HG02571 (cell line): Measurements from ENCODE around the gene RGS9BP.
"Not testable (repeated sequence)": the region's sequence is repeated elsewhere in the genome, so short reads cannot be mapped to it uniquely, and the experiment has no call there.

Experiments used
- ATAC-seq: cut with Tn5 transposase; IDR thresholded peaks from one replicate; pipeline ENCODE4 v1.9.1; 2021; ENCODE audit warnings: mild to moderate bottlenecking, moderate library complexity; ENCODE audit not compliant: unreplicated experiment

The RGS9BP gene

DNA sequence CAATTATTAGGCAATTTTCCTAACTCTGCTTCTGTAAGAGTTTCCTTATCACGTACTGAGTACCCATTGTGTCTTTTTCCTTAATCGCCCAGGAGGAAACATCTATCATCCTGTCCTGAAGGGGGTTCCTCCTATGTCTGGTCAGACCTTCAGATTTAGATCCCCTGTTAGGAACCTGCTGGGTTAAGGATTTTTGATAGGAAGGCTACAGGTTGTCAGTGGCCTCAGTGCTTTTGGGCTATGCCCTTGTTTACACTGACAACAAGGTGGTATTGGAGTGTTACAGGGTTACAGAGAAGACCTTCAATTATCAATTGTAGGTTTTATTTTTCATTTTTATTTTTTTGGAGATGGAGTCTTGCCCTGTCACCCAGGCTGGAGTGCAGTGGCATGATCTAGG is 19.2 kb downstream of the RGS9BP start:
- ATAC-seq, result not testable (repeated sequence)

DNA sequence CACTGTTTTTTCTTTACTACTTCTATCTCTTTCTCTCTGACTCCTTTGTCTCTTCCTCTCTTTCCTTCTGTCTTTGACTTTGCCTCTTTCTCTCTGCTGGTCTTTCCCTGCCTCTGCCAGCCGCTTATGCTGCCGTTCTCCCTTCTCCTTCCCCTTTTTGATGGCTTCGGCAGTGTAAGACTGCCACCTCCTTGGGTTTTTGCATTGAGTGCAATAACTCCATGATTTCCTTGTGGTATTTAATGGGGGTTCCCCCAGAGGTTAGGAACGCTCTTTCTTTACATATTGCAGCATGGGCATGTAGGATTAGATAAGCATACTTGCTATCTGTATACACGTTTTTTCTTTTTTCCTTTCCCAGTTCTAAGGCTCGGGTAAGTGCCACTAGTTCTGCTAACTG is 19.9 kb downstream of the RGS9BP start:
- ATAC-seq, result not testable (repeated sequence)

- ATAC-seq, result not testable (repeated sequence)
Observed at GRCh38 chr19:32696771-32697170, 21.1 kb downstream of the RGS9BP start.

DNA sequence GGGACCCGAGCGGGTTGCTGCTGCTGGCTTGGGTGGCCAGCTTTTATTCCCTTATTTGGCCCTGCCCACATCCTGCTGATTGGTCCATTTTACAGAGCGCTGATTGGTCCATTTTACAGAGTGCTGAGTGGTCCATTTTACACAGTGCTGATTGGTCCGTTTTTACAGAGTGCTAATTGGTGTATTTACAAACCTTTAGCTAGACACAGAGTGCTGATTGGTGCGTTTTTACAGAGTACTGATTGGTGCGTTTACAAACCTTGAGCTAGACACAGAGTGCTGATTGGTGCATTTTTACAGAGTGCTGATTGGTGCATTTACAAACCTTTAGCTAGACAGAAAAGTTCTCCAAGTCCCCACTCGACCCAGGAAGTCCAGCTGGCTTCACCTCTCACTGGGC is 24.5 kb downstream of the RGS9BP start:
- ATAC-seq, result not testable (repeated sequence)

DNA sequence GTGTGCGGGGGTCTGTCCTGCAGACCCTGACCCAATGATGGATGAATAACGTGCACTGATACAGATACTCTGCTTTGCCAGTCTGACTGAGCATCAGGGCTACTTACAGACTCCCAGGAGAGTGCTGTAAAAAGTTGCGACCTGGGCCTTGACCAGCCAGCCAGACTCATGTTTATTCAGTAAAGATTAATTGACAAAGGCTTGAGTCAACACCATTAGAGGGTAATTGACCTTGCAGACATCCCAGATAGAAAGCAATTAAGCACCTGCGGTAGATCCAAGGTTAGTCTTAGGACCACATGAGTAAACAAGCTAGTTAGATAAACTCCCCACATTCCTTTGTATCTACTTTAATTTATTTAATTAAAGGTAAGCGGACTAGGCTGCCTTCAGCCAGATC is 26.4 kb downstream of the RGS9BP start:
- ATAC-seq, result no peak

DNA sequence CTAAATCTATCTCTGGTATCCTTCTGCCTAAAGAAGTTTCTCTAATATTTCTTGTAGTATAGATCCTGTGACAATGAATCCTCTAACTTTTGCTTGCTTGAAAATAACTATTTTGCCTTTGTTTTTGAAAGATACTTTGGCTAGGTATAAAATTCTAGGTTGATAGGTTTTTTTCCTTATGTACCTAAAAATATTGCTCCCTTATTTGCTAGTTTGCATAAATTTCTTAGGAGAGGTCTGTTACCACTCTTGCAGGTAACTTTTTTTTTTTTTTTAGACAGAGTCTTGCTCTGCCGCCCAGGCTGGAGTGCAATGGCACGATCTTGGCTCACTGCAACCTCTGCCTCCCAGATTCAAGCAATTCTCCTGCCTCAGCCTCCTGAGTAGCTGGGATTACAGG is 28.4 kb downstream of the RGS9BP start:
- not testable (repeated sequence) for ATAC-seq

- ATAC-seq, result no peak
Observed at GRCh38 chr19:32708457-32708856, 32.8 kb downstream of the RGS9BP start.

DNA sequence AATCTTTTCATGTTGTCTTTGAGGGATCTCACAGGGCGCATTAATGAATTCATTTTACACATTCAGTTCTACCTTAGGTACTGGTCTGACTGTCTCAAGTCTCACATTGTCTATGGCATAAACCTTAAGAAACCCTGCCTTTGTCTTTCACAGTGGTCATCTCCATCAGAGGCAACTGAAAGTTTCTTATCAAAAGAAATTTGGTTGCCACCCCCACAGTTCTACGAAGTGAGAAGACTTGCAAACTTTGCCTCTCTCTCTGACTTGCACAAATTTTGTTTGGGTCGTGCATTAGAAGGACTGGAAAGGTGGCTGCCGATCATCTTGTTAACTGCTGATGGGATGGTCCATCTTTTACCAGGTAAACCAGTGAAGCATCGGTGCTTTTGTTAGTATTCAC is 33.4 kb downstream of the RGS9BP start:
- ATAC-seq, result no peak

- ATAC-seq, result no peak
Observed at GRCh38 chr19:32711747-32712146, 36.1 kb downstream of the RGS9BP start.

GRCh38 chr19:32716203-32716602 is 40.6 kb downstream of the RGS9BP start:
- ATAC-seq, result not testable (repeated sequence)

DNA sequence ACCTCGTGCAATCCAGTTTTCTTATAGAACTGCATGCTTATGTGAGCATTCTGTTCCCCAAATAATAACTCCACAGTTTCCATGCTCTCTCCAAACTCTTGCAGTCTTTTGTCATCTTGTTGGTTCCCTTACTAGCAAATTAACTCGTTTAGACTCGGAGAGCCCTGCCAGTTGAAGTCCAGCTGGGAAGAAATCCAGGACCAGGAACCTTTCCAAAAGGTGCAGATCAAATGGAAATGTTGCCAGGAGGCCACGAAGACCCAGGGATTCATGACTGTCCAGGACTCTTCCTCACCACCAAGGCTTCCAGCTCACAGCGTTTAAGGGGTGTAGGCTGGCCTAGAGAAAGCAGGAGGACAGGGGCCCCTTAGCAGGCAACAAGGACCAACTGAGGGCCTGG is 41.8 kb downstream of the RGS9BP start:
- no peak for ATAC-seq

- no peak for ATAC-seq
Observed at GRCh38 chr19:32718286-32718685, 42.6 kb downstream of the RGS9BP start.

DNA sequence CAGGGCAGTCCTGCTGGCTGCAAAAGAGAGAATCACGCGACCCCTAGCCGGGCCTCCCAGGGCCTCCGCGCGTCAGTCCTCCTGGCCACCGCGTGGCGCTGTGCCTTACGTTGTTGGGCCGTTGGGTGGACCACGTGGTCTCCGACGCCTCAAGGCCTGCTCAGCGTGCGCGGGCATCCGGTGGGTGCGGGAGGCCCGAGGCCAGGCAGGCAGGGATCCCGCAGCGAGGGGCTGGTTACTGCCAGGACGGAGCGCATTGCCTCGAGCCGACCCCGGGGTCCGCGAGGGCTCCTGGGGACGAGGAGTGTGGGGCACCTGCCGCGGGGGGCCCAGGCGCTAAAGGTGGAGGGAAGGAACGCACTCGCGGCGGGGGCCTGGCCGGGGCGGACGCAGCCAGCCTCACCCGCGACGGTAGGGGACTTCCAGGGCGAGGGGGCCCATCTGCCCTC is 44.0 kb downstream of the RGS9BP start, which contains the start of gene TDRD12:
TSS of gene TDRD12 (plus strand) at position 157 of the 449 bp plus-strand sequence. CDS start 306 bp downstream, outside the sequence.
- no peak for ATAC-seq

DNA sequence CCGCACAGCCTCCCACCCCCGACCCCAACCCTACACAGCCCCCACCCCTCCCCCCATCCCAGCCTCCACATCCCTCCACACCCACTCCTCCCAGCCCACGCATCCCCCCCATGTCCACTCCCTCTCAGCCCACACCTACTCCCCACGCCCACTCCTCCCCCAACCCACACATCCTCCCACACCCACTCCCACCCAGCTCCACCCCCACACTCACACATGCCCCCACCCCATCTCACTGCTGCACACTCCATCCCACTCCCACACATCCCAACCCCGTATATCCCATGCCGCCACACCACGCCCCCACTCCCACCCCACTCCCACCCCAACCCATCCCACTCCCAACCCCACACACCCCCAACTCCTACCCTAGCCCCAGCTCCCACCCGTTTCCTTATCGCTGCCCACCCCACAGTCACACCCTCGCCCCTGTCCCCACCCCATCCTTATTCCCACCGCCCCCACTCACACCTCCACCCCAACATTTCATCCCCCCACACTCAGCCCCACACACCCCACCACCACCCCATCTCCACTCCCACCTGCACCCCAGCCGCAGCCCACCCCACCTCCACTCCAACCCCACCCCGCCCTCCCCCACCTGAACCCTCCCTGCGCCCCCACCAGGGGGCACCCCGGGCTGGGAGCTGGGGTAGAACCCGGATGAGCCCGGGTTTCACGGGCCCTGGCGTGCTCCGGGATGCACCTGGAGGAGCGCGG is 44.7 kb downstream of the RGS9BP start:
- ATAC-seq, result no peak

GRCh38 chr19:32720936-32721250 is 45.2 kb downstream of the RGS9BP start:
- ATAC-seq, result no peak
